HG02938 (cell line): Measurements from ENCODE around the gene KLHL20.

Source experiments
- ATAC-seq: cut with Tn5 transposase; IDR thresholded peaks from one replicate; pipeline ENCODE4 v1.9.1; 2021; ENCODE audit warnings: mild to moderate bottlenecking, moderate library complexity; ENCODE audit not compliant: unreplicated experiment

KLHL20 gene

GRCh38 chr1:173827611-173828010 is 112.8 kb downstream of the KLHL20 start:
- no peak for ATAC-seq

GRCh38 chr1:173832748-173833147 is 118.0 kb downstream of the KLHL20 start:
- ATAC-seq, result no peak
